GM21447 (cell line): Measurements from ENCODE around the gene USP12.
"Not testable (repeated sequence)": the region's sequence is repeated elsewhere in the genome, so short reads cannot be mapped to it uniquely, and the experiment has no call there.

Experiments used
- ATAC-seq: cut with Tn5 transposase; IDR thresholded peaks from one replicate; pipeline ENCODE4 v1.9.1; 2021; ENCODE audit not compliant: unreplicated experiment

Gene USP12

DNA sequence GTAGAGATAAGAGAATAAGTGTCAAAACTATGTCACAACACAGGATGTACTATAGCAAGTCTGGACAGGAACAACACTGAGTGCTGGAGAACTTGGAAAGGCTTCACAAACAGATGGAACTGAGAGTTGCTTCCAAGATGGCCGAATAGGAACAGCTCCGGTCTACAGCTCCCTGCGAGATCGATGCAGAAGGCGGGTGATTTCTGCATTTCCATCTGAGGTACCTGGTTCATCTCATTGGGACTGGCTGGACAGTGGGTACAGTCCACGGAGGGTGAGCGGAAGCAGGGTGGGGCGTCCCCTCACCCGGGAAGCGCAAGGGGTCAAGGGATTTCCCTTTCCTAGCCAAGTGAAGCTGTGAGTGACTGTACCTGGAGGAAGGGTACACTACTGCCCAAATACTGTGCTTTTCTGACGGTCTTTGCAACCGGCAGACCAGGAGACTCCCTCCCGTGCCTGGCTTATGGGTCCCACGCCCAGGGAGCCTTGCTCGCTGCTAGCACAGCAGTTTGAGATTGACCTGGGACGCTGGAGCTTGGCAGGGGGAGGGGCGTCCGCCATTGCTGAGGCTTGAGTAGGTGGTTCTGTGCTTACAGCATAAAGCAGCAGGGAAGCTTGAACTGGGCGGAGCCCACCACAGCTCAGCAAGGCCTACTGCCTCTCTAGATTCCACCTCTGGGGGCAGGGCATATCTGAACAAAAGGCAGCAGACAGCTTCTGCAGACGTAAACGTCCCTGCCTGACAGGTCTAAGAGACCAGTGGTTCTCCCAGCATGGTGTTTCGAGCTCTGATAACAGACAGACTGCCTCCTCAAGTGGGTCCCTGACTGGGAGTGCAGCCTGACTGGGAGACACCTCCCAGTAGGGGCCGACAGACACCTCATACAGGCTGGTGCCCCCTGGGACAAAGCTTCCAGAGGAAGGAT lies 46.0 kb downstream of the USP12 start:
- ATAC-seq = no peak

DNA sequence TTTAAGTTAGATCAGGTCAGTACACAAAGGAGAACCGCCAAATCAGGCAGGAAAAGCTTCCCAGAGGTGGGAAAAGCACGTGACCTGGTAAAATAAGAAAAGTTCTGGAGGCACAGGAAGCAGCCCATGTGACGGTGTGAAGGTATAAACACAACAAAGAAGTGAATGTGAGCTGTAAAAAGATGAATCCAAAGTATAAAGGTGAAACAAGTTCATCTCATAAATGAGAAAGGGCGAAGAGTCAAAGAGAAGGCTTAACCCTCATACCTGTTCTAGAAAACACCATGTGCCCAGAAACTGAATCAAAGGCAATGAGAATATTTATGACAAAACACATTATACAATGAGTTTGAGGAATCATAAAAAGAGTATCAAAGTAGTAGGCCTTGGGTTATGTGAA lies 47.0 kb downstream of the USP12 start:
- no peak for ATAC-seq

DNA sequence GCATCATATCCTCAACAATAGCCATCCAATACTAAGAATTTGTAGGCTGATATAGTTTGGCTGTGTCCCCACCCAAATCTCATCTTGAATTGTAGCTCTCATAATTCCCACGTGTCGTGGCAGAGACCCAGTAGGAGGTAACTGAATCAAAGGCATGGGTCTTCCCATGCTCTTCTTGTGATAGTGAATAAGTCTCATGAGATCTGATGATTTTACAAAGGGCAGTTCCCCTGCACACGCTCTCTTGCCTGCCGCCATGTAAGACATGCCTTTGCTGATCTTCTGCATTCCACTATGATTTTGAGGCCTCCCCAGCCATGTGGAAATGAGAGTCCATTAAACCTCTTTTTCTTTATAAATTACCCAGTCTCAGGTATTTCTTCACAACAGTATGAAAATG lies 48.2 kb downstream of the USP12 start:
- not testable (repeated sequence) for ATAC-seq

DNA sequence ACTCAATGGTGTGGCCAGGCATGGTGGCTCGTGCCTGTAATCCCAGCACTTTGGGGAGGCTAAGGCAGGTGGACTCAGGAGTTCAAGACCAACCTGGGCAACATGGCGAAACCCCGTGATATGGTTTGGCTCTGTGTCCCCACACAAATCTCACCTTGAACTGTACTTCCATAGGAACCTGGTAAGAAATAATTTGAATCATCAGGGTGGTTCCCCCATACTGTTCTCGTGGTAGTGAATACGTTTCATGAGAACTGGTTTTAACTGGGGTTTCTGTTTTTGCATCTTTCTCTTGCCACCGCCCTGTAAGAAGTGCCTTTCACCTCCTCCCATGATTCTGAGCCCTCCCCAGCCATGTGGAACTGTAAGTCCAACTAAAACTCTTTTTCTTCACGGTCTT lies 49.6 kb downstream of the USP12 start:
- ATAC-seq = no peak

DNA sequence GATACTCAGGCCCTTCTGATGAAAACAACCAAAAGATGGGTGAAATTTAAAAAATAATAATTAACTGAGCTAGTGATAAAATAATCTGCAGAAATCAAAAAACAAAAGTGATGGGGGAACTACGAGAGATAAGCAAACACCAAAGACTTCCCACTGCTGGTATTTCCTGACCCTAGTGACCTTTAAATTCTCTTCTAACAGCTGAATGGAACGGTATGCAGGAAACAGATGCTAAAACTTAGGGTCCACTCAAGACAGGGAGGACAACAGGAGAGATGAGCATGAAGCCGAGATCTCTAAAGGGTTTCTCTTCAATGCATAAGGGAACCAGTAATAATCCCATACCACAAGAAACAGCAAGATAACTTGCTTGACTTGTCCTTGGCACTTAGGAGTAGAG lies 50.8 kb downstream of the USP12 start:
- ATAC-seq = no peak

- ATAC-seq = no peak
Observed at GRCh38 chr13:27120011-27120410, 51.6 kb downstream of the USP12 start.

- ATAC-seq = no peak
Observed at GRCh38 chr13:27118428-27119054, 53.1 kb downstream of the USP12 start.

DNA sequence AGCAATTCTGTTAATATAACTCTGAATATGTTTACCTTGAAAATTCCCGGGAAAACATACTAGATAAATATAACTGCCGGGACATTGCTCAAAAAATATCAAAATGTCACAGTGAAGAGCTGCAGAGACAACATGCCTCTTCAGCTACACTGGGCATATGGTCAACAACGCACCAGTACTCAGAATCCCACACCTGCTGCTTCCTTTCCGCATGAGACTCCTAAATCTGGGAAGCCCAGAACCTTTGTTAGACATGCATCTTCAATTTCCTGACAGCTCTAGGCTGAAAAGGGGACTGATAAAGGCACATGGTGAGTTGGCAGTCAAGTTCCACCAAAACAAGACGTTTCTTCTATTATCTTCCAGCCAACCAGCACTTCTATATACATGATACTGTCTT lies 53.7 kb downstream of the USP12 start:
- no peak for ATAC-seq

- no peak for ATAC-seq
Observed at GRCh38 chr13:27117158-27117557, 54.5 kb downstream of the USP12 start.

- ATAC-seq = peak; percentile 47
Observed at GRCh38 chr13:27113436-27113835, 58.2 kb downstream of the USP12 start.

- peak; percentile 59 for ATAC-seq
Observed at GRCh38 chr13:27112006-27112405, 59.6 kb downstream of the USP12 start.

- ATAC-seq = no peak
Observed at GRCh38 chr13:27110056-27110746, 61.4 kb downstream of the USP12 start.

- ATAC-seq = no peak
Observed at GRCh38 chr13:27106144-27106543, 65.5 kb downstream of the USP12 start.

DNA sequence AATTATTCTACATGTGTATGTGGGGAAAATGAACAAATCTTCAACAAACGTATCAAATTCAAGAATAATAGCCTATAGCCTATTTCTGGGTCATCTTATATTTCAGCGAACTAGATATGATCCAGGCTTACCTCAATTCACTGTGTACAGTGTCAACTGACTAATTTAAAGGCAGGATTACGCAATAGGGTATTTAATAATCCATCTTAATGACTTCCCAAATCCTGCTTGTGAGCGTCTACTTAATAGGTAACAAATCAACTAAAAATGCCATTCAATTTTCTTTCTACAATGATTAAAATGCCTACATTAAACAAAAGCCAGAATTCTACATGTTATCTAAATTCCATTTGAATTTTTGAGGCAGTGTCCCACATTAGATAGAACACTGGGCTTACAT lies 67.0 kb downstream of the USP12 start:
- ATAC-seq = no peak

- ATAC-seq = no peak
Observed at GRCh38 chr13:27101847-27102246, 69.8 kb downstream of the USP12 start.

DNA sequence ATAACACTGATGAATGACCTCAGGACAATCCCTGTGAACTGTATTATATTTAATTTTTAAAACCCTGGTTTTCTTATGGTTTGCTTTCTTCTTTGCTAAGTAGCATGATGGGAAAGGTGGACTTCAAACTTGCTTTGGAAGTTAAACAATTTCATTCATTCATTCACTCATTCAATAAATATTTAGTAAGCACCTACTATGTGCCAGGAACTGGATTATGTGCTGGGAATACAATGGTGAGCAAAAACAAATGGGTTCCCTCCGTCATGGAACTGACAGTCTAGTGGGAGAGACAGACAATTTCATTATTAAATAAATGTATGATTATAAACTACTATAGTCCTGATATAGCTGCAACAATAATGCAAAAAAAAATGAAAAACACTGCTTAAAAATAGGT lies 70.3 kb downstream of the USP12 start:
- ATAC-seq = no peak

GRCh38 chr13:27097691-27098090 lies 73.9 kb downstream of the USP12 start:
- no peak for ATAC-seq

GRCh38 chr13:27091451-27091850 lies 80.2 kb downstream of the USP12 start:
- no peak for ATAC-seq

DNA sequence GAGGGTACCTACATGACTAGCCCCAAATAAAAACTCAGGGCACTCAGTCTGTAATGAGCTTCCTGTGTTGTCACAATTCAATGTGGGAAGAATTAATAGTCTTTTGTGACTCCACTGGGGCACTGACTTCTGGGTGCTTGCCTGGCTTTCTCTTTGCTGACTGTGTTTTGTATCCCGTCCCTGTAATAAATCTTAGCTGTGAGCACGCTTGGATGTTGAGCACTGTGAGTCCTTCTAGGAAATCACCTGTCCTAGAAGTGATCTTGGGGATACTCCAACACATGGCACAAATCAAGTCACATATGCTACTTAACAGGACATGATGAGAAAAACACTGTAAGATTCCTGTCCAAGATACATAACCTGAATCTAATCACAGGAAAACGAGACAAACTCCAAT lies 83.0 kb downstream of the USP12 start:
- ATAC-seq = no peak

- no peak for ATAC-seq
Observed at GRCh38 chr13:27086599-27087265, 84.9 kb downstream of the USP12 start.

DNA sequence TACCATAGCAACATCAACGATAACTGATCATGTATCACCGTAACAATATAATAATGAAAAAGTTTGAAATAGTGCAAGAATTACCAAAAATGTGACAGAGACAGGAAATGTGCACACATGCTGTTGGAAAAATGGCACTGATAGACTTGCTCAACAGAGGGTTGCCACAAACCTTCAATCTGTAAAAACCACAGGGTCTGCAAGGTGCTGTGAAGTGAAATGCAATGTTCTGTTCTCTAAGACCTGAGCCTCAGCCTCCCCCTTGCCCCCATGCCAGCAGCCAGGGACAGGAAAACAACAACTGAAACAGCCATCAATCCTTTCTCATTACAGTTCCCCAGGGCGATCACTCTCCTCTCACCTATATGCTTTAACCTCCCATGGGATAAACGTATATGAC lies 88.4 kb downstream of the USP12 start:
- ATAC-seq = no peak
